HG02973 (cell line): ENCODE data around the gene SCN7A.
"Not testable (repeated sequence)": the region's sequence is repeated elsewhere in the genome, so short reads cannot be mapped to it uniquely, and the experiment has no call there.

Experiments used
- ATAC-seq: cut with Tn5 transposase; IDR thresholded peaks from one replicate; pipeline ENCODE4 v1.9.1; 2021; ENCODE audit warnings: moderate library complexity; ENCODE audit not compliant: unreplicated experiment

SCN7A gene

GRCh38 chr2:166454006-166454595 is 39.9 kb downstream of the SCN7A start:
- no peak for ATAC-seq

GRCh38 chr2:166451468-166451867 is 42.6 kb downstream of the SCN7A start:
- no peak for ATAC-seq

- ATAC-seq, result peak; percentile 95
Measured at GRCh38 chr2:166449439-166449838, 44.6 kb downstream of the SCN7A start.

DNA sequence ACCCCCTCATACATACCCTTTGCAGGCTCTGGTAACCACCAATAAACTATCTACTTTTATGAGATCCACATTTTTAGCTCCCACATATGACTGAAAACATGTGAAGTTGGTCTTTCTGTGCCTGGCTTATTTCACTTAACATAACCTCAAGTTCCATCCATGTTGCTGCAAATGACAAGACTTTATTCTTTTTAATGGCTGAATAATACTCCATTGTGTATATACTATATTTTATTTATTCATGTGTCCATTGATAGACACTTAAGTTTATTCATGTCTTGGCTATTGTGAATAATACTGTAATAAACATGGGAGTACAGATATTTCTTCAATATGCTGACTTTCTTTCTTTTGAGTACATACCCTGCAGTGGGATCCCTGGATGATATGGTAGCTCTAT is 45.9 kb downstream of the SCN7A start:
- no peak for ATAC-seq

- ATAC-seq, result no peak
Measured at GRCh38 chr2:166444306-166444705, 49.7 kb downstream of the SCN7A start.

DNA sequence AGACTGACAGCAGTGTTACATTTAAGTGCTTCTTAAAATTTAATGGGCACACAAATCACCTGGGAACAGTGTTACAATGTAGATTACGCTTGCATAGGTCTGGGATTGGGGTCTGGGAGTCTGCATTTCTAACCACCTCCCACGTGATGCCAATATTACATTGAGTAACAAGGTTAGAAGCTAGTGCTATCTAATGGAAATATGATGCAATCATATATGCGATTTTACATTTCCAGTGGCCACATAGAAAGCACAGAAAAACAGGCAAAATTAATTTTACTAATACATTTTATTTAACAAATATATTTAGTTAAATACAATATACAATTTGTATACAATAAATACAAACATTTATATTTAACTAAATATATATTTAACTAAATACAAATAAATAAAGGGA is 53.7 kb downstream of the SCN7A start:
- ATAC-seq, result no peak

DNA sequence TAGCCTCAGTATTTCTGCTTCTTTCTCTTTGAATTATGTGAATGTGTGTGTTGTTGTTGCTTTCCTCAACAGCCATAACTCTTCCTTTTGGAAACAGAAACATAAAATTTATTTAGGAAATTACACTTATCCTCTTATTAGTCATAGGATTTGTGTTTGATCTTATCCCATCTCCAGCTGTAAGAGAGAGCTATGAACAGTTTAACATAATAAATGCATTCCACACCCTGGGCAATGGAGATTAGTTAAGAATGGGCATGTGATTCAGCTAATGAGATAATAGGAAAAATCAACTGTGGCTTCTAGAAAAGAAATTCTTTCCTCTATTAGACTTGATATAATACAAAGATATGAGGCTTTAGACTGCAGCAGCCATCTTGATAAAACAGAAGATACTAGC is 55.0 kb downstream of the SCN7A start:
- ATAC-seq, result no peak

- ATAC-seq, result no peak
Measured at GRCh38 chr2:166436976-166437375, 57.1 kb downstream of the SCN7A start.

DNA sequence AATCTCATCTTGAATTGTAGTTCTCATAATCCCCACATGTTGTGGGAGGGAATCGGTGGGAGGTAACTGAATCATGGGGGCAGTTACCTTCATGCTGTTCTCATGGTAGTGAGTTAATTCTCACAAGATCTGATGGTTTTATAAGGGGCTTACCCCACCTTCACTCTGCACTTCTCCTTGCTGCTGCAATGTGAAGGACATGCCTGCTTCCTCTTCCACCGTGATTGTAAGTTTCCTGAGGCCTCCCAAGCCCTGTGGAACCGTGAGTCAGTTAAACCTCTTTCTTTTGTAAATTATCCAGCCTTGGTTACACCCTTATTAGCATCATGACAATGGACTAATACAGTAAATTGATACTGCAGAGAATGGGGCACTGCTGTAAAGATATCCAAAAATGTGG is 57.9 kb downstream of the SCN7A start:
- no peak for ATAC-seq

DNA sequence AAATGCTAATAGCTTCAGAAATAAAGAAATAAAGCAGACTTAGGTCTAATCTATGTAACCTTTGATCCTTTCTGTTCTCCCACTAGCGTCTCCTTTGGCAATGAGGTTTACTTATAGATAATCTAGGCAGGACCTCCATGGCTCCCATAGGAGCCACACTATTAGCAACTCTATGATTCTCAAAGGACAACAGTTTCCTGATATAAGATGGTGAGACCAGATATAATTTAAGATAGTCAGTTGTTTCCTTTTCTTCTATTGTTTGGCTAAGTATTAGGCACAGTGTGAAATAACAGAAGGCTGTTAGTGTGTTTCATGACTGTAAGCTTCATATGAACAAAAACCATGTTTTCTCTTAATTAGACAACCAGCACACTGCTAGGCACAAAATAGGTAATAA is 59.6 kb downstream of the SCN7A start:
- no peak for ATAC-seq

- ATAC-seq, result no peak
Measured at GRCh38 chr2:166433457-166433856, 60.6 kb downstream of the SCN7A start.

DNA sequence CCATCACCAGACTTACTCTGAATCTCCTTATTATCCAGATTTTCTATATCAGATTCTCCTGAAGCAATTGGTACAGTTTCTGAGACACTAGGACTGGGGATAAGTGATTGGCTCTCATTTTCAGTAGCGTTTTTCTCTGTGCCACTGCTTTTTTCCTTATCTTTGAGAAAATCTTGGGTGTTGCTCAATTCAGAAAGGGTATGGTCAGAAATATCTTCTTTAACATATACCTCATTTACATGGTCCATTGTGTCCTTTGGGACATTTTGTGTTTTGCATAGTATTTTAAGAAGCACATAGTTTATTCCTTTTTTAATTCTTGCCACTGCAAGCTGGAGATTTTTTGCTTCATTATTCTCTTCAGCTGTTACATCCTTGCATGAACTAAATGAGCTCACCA is 61.7 kb downstream of the SCN7A start:
- no peak for ATAC-seq

DNA sequence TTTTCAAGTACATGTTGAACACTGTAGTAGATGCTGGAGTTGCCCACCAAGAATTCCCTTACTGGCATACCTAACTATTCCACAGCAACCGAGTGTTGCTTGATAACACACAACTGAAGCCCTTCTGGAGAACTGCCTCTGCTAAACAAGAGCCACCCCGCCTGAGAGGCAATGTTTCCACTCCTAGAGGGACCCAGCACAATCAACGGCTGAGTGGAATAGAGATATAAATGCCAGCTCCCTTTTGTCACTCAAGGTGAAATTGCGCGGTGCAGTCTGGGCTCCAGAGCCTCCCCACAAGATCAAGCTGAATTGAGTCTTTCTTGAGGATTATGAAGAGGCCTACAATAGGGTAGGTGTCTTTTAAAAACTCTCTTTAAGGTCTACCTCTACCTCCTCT is 69.2 kb downstream of the SCN7A start:
- ATAC-seq, result no peak

DNA sequence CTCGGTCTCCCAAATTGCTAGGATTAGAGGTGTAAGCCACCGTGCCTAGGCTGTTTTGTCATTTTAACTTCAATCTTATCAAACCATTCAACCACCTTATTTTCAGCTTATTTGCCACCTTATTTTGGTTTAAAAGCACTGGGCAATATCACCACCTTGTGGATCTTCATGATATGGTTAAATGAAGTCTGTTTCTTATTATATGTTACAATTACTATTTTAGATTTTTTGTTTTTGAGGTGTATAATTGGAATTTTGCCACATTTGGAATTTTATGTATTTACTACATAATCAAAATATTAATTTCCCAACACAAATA is 74.5 kb downstream of the SCN7A start:
- ATAC-seq, result no peak

GRCh38 chr2:166418853-166419615 is 75.0 kb downstream of the SCN7A start:
- no peak for ATAC-seq

DNA sequence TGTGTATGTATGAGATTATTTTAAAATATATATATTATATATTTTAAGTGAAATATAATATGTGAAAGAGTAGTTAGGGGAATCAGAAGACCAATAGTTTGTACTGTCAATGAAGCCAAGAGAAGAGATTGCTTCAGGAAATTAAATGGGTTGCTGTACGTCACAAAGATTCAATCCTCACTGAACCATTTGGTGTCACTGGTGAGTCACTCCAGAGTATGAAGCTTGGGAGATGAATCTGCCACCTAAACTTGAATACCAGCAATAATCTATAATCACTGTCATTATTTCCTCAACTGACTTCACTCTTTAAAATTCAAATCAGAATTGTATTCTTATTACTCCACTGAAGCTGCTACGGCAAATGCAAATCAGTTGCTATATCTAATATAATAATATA is 76.4 kb downstream of the SCN7A start:
- no peak for ATAC-seq

DNA sequence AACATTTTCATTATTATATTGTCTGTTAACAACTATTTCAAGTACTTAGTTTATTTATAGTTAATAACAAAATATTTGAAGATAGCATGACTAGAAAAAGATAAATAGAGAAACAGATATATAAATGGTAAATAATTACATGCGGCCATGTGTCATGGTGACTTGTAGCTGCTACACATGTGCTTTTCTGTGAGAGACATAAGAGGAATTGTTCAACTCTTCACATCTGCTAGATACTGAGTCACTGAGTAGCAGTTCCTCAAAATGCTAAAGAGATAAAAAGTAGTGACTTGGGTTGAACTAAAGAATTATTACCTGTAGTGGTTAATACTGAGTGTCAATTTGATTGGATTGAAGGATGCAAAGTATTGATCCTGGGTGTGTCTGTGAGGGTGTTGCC is 80.8 kb downstream of the SCN7A start:
- no peak for ATAC-seq

DNA sequence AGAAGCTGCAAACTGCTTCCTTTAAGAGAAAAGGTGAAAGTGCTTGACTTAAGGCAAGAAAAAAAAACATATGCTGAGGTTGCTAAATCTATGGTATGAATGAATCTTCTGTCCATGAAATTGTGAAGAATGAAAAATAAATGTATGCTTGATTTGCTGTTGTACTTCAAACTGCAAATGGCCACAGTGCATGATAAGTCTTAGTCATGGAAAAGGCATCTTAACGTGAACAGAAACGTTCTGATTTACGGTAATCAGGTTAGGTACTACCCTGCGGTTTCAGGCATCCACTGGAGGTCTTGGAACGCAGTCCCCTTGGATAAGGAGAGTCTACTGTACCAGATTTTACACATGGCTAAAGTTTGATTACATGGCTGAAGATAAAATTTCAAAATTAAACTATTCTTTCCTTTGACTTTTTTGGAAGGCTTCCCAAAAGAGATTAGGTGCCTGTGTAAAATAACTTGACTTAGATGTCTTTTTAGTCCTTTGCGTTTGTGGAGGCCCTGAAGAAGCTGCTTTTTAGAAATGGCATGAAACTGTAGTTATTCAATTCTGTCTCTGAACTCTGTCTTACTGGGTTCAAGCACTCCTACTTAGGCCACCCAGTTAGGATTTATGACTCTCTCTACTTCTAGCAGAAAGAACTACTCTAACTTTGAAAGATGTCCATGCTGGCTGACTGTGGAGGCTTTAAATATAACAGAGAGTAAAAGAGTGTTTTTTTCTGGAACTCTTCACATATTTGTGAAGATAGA is 82.4 kb downstream of the SCN7A start:
- no peak for ATAC-seq

GRCh38 chr2:166410828-166411472 is 83.1 kb downstream of the SCN7A start:
- ATAC-seq, result no peak

DNA sequence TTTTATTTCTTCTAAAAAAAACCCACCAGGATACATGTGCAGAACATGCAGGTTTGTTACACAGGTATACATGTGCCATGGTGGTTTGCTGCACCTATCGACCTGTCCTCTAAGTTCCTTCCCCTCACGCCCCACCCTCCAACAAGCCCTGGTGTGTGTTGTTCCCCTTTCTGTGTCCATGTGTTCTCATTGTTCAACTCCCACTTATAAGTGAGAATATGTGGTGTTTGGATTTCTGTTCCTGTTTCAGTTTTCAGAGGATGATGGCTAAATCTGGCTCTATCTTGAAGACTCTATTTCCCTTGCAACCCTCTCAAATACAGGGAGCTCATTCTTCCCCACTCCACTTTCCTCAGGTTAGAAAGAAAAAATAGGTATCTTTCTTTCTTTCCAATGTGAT is 86.3 kb downstream of the SCN7A start:
- not testable (repeated sequence) for ATAC-seq

GRCh38 chr2:166406374-166406773 is 87.7 kb downstream of the SCN7A start:
- no peak for ATAC-seq

DNA sequence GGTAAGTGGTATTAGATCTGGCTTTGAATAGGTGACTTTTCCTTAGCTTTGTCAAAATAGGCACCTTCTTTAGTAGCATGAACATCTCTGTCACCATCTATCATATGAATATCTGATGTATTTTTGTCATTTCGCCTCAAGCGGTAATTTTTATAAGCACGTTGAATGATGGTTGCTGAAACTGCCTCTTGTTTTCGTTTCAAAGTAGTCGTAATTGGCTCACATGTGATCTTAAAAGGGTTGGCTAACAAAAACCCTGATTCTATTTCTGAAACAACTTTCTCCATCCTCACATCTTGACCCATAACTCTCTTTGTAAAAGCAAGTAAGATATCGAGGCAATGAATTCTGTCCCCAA is 88.5 kb downstream of the SCN7A start:
- ATAC-seq, result no peak
